ENCODE measurements around the gene TGFBI.

TGFBI gene

DNA sequence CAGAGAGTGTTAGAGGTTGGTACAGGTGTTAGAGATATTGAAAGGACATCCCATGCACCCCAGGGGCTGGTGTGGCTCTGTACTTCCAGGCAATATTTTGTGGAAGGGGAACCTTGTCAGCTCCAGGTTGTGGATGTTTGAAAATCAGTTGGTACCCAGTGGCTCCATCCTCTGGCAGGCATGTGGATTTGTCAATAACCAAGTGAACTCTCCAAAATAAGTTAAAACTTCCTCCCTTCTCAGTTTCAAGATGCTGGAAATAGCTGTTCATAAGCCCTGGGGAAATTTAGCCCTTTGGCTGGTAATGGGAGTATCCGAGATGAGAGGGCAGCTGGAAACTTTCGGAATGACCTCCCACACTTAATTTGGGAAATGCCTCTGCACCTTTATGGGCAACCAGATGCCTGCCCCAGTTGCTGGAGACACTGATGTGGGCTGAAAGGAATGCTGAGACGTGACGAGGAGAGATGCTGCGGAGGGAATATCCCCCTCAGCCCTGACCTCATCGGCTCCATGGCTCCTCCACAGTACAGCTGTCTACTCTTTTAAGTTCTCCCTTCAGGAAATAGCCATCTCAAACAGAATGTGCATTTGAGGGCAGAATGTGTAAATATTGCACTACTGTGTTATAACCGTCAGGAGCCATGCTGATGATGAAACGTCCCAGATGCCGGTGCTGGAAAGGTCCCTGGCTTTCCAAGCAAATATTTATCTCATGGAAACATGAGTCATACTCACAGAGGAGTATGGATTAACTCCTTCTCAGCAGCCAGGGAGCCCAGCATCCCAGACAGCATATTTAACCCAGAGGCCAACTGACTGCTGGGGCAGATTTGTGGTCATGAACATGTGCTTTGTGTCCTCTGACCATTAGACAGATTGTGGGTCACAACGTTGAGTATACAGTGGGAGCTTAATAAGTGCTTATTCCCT, 29.5 kb downstream of the TGFBI start:
- Histone ChIP-seq H3K27me3 (replicated peaks; ENCODE audit: control insufficient read depth, insufficient read depth, low read length) (peaks cover 3% of the 10 kb centered on the region), H3K36me3 (ENCODE audit: control insufficient read depth, insufficient read depth, low read length) (no peaks in the 10 kb centered on the region), H3K4me3 (replicated peaks; ENCODE audit: low read depth, low read length) (no peak overlapping the region)
- no peak for DNase-seq (ENCODE audit: extremely low read depth, insufficient read length)
- TF ChIP-seq, protein P1, sequence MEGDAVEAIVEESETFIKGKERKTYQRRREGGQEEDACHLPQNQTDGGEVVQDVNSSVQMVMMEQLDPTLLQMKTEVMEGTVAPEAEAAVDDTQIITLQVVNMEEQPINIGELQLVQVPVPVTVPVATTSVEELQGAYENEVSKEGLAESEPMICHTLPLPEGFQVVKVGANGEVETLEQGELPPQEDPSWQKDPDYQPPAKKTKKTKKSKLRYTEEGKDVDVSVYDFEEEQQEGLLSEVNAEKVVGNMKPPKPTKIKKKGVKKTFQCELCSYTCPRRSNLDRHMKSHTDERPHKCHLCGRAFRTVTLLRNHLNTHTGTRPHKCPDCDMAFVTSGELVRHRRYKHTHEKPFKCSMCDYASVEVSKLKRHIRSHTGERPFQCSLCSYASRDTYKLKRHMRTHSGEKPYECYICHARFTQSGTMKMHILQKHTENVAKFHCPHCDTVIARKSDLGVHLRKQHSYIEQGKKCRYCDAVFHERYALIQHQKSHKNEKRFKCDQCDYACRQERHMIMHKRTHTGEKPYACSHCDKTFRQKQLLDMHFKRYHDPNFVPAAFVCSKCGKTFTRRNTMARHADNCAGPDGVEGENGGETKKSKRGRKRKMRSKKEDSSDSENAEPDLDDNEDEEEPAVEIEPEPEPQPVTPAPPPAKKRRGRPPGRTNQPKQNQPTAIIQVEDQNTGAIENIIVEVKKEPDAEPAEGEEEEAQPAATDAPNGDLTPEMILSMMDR (IDR thresholded peaks at IDR 0.05; ENCODE audit: insufficient read depth, low read length, poor library complexity, severe bottlenecking), result no peak

DNA sequence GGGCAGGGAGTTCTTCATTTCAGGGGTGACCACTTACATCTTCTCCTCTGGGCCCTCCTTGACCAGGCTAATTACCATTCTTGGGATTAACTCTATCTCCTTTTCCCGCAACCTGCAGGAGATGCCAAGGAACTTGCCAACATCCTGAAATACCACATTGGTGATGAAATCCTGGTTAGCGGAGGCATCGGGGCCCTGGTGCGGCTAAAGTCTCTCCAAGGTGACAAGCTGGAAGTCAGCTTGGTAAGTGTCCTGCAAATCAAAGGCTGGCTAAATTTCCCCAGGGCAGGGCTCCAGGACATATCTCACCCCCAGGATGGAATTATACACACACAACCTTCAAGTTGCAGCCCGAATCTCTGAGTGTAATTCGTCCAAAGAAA, 30.2 kb downstream of the TGFBI start:
- TF ChIP-seq, protein P1 (IDR thresholded peaks at IDR 0.05; ENCODE audit: insufficient read depth, low read length, poor library complexity, severe bottlenecking), result no peak
- H3K4me3 ChIP-seq (replicated peaks; ENCODE audit: low read depth, low read length), result no peak overlapping the region
- H3K36me3 ChIP-seq (ENCODE audit: control insufficient read depth, insufficient read depth, low read length), result no peaks in the 10 kb centered on the region
- H3K27me3 ChIP-seq (replicated peaks; ENCODE audit: control insufficient read depth, insufficient read depth, low read length), result peaks cover 1% of the 10 kb centered on the region
- no peak for DNase-seq (ENCODE audit: extremely low read depth, insufficient read length)

DNA sequence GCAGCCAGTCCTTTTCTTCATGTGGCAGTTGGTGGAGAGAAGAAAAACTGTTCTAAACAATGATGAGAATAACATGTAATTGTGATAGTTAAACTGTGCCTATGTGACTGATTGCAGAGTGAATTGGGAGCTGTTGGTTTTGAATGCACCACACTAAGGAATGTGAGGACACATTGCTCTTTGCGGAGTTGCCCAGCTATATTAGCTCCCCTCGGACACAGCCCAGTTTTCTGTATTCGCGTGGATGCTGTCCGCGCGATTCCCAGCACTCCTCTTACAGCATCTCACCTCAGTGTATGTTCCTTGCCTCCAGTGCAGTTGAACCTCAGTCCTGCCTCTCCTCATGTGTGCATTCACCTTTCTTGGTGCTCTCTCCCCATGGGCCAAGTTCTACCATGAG, 32.2 kb downstream of the TGFBI start:
- H3K27me3 ChIP-seq (replicated peaks; ENCODE audit: control insufficient read depth, insufficient read depth, low read length), result no peaks in the 10 kb centered on the region; the same call in 1 of the 2 replicates
- H3K36me3 ChIP-seq (ENCODE audit: control insufficient read depth, insufficient read depth, low read length), result no peaks in the 10 kb centered on the region
- TF ChIP-seq, protein P1 (IDR thresholded peaks at IDR 0.05; ENCODE audit: insufficient read depth, low read length, poor library complexity, severe bottlenecking), result no peak
- DNase-seq (ENCODE audit: extremely low read depth, insufficient read length), result no peak
- H3K4me3 ChIP-seq (replicated peaks; ENCODE audit: low read depth, low read length), result no peak overlapping the region

DNA sequence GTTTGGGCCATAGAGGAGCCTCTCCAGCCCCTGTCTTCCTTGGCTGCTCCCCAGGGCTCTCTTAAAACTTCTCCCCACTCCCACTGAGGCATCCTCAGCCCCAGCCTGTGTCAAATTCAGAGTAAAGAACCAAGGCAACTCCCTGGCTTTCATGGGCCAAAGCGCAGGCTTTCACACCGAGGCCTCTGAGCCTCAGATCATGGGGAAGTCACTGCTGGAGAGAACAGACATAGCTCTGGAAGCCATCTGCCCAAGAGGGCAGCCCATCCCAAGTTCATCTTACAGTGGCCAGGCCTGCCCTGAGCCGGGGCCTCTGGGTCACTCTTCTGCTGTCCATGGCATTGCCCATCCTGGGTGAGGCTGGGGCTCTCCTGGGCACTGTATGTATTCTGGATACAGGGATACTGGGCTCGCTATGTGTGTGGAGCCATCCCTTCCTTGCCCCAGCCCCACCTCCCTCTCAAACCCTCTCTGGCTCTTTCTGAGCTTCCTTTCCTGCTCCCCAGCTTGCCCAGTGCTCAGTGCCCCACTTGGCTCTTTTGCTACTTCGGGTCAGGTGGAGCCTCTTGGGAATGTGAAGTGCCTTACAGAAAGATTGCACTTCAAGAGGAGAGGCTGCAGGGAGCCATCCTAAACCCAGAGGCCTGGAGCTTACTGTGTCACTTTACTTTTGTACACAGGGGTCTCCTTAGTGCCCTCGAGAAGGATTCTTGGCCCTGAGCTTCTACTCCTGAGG, 33.0 kb downstream of the TGFBI start:
- Histone ChIP-seq H3K36me3 (ENCODE audit: control insufficient read depth, insufficient read depth, low read length) (no peaks in the 10 kb centered on the region), H3K27me3 (replicated peaks; ENCODE audit: control insufficient read depth, insufficient read depth, low read length) (no peaks in the 10 kb centered on the region; the same call in 1 of the 2 replicates), H3K4me3 (replicated peaks; ENCODE audit: low read depth, low read length) (no peak overlapping the region)
- no peak for DNase-seq (ENCODE audit: extremely low read depth, insufficient read length)
- TF ChIP-seq, protein P1 (IDR thresholded peaks at IDR 0.05; ENCODE audit: insufficient read depth, low read length, poor library complexity, severe bottlenecking), result no peak

DNA sequence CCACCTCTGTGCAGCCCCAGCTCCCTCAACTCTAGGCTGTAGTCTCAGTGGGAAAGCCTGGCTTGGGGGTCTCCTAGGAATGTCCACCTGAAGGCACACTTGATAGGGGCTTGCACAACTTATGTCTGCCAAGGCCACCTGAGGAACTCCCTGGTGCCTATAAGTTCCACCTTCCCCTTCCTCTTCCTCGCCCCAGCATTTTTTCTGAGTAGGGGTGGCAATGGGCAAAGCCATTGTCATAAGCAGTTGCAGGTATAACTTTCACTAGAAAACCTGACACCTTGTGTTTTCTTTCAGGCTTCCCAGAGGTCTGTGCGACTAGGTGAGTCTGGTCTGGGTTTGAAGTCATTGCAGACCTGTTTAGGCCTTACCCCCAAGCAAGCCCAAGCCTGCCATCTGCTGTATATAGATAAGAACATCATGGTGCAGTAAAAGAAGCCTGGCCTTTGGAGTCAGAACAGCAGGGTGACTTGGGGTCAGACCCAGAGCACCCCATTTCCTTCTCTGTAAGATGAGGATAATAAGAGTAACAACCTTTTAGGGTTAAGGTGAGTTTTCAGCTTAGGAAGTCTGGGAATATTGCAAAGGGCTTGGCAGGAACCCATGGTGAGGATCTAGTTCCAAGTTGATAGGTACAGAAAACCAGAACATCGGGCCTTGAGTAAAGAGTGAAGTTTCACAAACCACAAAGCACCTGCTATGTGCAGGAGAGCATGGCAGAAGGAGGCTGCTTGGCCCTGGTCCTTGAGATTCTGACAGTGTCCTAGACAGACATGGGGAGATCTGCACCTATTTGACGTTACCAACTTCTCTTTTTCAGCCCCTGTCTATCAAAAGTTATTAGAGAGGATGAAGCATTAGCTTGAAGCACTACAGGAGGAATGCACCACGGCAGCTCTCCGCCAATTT, 33.8 kb downstream of the TGFBI start:
- TF ChIP-seq, protein P1 (IDR thresholded peaks at IDR 0.05; ENCODE audit: insufficient read depth, low read length, poor library complexity, severe bottlenecking), result peak; percentile 57
- H3K36me3 ChIP-seq (ENCODE audit: control insufficient read depth, insufficient read depth, low read length), result no peaks in the 10 kb centered on the region
- DNase-seq (ENCODE audit: extremely low read depth, insufficient read length), result no peak
- no peak overlapping the region for H3K4me3 ChIP-seq (replicated peaks; ENCODE audit: low read depth, low read length)
- H3K27me3 ChIP-seq (replicated peaks; ENCODE audit: control insufficient read depth, insufficient read depth, low read length), result no peaks in the 10 kb centered on the region; the same call in 1 of the 2 replicates

Measured in GM06990 (cell line).